OCI-LY7 (cell line): Measurements from ENCODE around the gene NEDD8. TPM values are rescaled to one million over a fixed set of nuclear protein-coding genes. Genes with fewer than 3 reads are reported as not detected.

Source experiments
- BruUV-seq: library from RNA; stranded (reverse); fragments of 400-500 nt; replicated peaks from 2 replicates; lab custom pipeline; 2021; lab: Mats Ljungman, UMichigan
- CTCF ChIA-PET: fragments of 300-600 bp; sonication (Branson Sonifier 250); formaldehyde crosslinking; loops from one replicate; lab custom pipeline; 2022; ENCODE audit warnings: antibody characterized with exemption; ENCODE audit not compliant: unreplicated experiment; lab: Charles Lee
- POLR2A ChIA-PET: fragments of 300-600 bp; sonication (Branson Sonifier 250); formaldehyde crosslinking; loops from one replicate; lab custom pipeline; 2022; ENCODE audit warnings: antibody characterized with exemption; lab: Charles Lee
- DNase-seq: peaks from one replicate; pipeline ENCODE4 v3.0.0-alpha.2; 2015; ENCODE audit warnings: low spot score
- H2AFZ ChIP-seq: fragments of 200-600 bp; sonication (generic), shearing (Covaris generic); 2 replicates; pipeline ENCODE4 v1.6.1; 2014; ENCODE audit warnings: mild to moderate bottlenecking, antibody characterized with exemption, low read length, moderate library complexity
- H3K27ac ChIP-seq: fragments of 200-600 bp; sonication (generic); 2 replicates; pipeline ENCODE4 v1.5.1; 2014; ENCODE audit warnings: mixed run types, low read depth, mild to moderate bottlenecking, moderate library complexity, low read length, inconsistent platforms; ENCODE audit not compliant: poor library complexity, severe bottlenecking
- H3K36me3 ChIP-seq: fragments of 200-600 bp; sonication (generic); 2 replicates; pipeline ENCODE4 v1.6.1; 2014; ENCODE audit warnings: mild to moderate bottlenecking, antibody characterized with exemption, low read length, moderate library complexity, mixed read lengths; ENCODE audit not compliant: insufficient read depth
- H3K4me1 ChIP-seq: fragments of 200-600 bp; sonication (generic); 2 replicates; pipeline ENCODE4 v1.5.1; 2014; ENCODE audit warnings: mild to moderate bottlenecking, low read length; ENCODE audit not compliant: insufficient read depth, poor library complexity, severe bottlenecking
- H3K4me2 ChIP-seq: fragments of 200-600 bp; sonication (generic); 2 replicates; pipeline ENCODE4 v1.6.1; 2014; ENCODE audit warnings: mild to moderate bottlenecking, low read length
- H3K4me3 ChIP-seq: fragments of 200-600 bp; sonication (generic); 2 replicates; pipeline ENCODE4 v1.5.1; 2014; ENCODE audit warnings: mild to moderate bottlenecking, low read depth, low read length; ENCODE audit not compliant: poor library complexity, severe bottlenecking
- H3K79me2 ChIP-seq: fragments of 200-600 bp; sonication (generic); 2 replicates; pipeline ENCODE4 v1.6.1; 2016; ENCODE audit warnings: low read depth, mild to moderate bottlenecking, low read length, moderate library complexity, mixed read lengths; ENCODE audit not compliant: insufficient read depth
- H3K9me2 ChIP-seq: fragments of 200-600 bp; sonication (generic); 2 replicates; pipeline ENCODE4 v1.6.1; 2016; ENCODE audit warnings: mild to moderate bottlenecking, low read length, mixed read lengths; ENCODE audit not compliant: insufficient read depth
- H3K9me3 ChIP-seq: fragments of 200-600 bp; sonication (generic); 2 replicates; pipeline ENCODE4 v1.6.1; 2014; ENCODE audit warnings: mild to moderate bottlenecking, mixed run types, low read length, mixed read lengths
- H4K20me1 ChIP-seq: fragments of 200-600 bp; sonication (generic); 2 replicates; pipeline ENCODE4 v1.6.1; 2014; ENCODE audit warnings: mild to moderate bottlenecking, antibody characterized with exemption, low read length, moderate library complexity, mixed read lengths; ENCODE audit not compliant: insufficient read depth
- EZH2phosphoT487 ChIP-seq: fragments of 200-600 bp; sonication (generic); IDR thresholded peaks from 2 replicates; pipeline ENCODE4 v1.6.1; 2018; ENCODE audit warnings: low read depth, borderline replicate concordance, mild to moderate bottlenecking, mixed run types, antibody characterized with exemption, low read length, moderate library complexity, mixed read lengths
- intact Hi-C: fragments of 100-400 bp; cut with micrococcal nuclease; formaldehyde crosslinking; loops from one replicate; pipeline ENCODE4 v1.10.0; 2022; ENCODE audit not compliant: unreplicated experiment
- total RNA-seq, 2 experiments: library from RNA; depleted of rRNA in 1 of 2; stranded (reverse); fragments of >200 nt in 1 of 2; shearing (Covaris generic) in 1 of 2; gene quantifications; 2 replicates each; pipeline ENCODE4 v1.2.3, GENCODE V29; 2014 to 2022
- TF ChIP-seq, protein P1 (sequence below): fragments of 200-600 bp; sonication (generic); conservative IDR thresholded peaks from 2 replicates; pipeline ENCODE4 v1.5.1; 2014; ENCODE audit warnings: mild to moderate bottlenecking, antibody characterized with exemption, low read length, moderate library complexity, mixed read lengths

The NEDD8 gene
- total RNA-seq, 2 experiments from 2014 or later, result 167 to 174 TPM

DNA sequence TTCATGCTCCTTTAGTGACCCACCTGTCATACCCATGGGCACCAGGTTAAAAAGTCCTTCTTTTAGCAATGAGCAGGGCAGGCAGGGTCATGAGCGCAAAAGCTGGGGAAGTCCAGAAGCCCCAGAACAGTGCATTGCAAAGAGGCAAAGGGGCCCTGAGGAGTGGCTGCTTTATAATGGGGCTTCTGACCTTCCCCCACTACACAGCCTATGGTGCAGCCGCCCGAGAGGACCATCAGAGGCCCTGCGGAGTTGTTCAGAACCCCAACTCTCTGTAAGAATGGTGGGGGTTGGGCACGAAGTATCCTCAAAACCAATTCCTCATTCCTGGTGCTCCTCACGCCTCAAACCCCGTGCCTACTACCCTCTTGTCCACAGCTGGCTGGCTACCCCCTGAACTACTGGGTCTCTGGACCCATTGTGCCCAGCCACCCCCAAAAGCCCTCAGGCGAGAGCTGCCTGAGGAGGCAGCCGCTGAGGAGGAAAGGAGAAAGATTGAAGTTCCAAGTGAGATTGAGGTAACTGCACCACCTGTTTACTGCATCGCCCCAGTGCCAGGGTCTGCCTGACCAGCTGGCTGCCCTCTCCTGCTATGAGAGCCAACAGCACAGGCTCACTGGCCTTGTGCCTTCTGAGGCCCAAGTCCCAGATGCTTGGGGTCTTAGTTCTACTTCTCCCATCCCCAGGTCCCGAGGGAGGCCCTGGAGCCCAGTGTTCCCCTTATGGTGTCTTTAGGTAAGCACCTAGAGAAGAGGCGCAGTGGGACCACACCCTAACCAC, 53.6 kb downstream of the NEDD8 start:
- no peaks in the 10 kb centered on the region for H3K4me1 ChIP-seq
- TF ChIP-seq EZH2phosphoT487, result no peak
- TF ChIP-seq, protein P1, sequence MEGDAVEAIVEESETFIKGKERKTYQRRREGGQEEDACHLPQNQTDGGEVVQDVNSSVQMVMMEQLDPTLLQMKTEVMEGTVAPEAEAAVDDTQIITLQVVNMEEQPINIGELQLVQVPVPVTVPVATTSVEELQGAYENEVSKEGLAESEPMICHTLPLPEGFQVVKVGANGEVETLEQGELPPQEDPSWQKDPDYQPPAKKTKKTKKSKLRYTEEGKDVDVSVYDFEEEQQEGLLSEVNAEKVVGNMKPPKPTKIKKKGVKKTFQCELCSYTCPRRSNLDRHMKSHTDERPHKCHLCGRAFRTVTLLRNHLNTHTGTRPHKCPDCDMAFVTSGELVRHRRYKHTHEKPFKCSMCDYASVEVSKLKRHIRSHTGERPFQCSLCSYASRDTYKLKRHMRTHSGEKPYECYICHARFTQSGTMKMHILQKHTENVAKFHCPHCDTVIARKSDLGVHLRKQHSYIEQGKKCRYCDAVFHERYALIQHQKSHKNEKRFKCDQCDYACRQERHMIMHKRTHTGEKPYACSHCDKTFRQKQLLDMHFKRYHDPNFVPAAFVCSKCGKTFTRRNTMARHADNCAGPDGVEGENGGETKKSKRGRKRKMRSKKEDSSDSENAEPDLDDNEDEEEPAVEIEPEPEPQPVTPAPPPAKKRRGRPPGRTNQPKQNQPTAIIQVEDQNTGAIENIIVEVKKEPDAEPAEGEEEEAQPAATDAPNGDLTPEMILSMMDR, result no peak
- H3K4me2 ChIP-seq, result no peak overlapping the region
- BruUV-seq, result no TSS peak
- H3K9me3 ChIP-seq, result no peaks in the 10 kb centered on the region
- ChIA-PET CTCF (no interaction called here), POLR2A (no interaction called here)
- H3K27ac ChIP-seq, result no peak overlapping the region
- no peak overlapping the region for H3K4me3 ChIP-seq
- no peaks in the 10 kb centered on the region for H4K20me1 ChIP-seq
- intact Hi-C loops, result no loop called here
- H3K36me3 ChIP-seq, result peaks cover 51% of the 10 kb centered on the region
- no peaks in the 10 kb centered on the region for H3K9me2 ChIP-seq
- DNase-seq, result no peak
- no peaks in the 10 kb centered on the region for H3K79me2 ChIP-seq
- H2AFZ ChIP-seq, result no peak overlapping the region

DNA sequence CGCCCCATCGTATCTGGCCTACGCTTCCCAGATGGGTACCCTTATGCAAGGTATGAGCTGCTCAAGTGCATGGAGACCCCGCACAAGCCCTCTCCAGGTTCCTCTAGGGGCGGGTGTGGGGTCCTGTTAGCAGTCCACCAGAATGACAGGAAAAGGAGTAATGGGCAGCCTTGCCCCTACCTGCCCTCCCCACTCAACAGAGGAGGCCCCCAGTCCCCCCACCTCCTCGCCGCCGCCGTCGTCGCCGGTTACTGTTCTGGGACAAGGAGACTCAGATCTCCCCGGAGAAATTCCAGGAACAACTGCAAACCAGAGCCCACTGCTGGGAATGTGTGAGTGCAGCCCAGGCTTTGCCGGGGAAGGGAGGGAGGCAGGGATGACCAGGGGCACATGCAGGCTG, 54.3 kb downstream of the NEDD8 start:
- ChIA-PET POLR2A (interaction anchor here (1.1 kb wide), 1 partner anchor 10 kb away, joined by 4 read pairs; no protein-coding TSS in a partner anchor), CTCF (no interaction called here)
- no peaks in the 10 kb centered on the region for H3K9me2 ChIP-seq
- TF ChIP-seq, protein P1, result no peak
- TF ChIP-seq EZH2phosphoT487, result no peak
- peaks cover 44% of the 10 kb centered on the region for H3K36me3 ChIP-seq
- H3K27ac ChIP-seq, result no peak overlapping the region
- H3K4me1 ChIP-seq, result no peaks in the 10 kb centered on the region
- no peaks in the 10 kb centered on the region for H3K79me2 ChIP-seq
- intact Hi-C loops, result no loop called here
- H3K4me2 ChIP-seq, result no peak overlapping the region
- no peaks in the 10 kb centered on the region for H4K20me1 ChIP-seq
- H3K9me3 ChIP-seq, result no peaks in the 10 kb centered on the region
- H3K4me3 ChIP-seq, result no peak overlapping the region
- H2AFZ ChIP-seq, result no peak overlapping the region
- no peak for DNase-seq
- no TSS peak for BruUV-seq
